ENCODE results near the gene SNCG.

DNA sequence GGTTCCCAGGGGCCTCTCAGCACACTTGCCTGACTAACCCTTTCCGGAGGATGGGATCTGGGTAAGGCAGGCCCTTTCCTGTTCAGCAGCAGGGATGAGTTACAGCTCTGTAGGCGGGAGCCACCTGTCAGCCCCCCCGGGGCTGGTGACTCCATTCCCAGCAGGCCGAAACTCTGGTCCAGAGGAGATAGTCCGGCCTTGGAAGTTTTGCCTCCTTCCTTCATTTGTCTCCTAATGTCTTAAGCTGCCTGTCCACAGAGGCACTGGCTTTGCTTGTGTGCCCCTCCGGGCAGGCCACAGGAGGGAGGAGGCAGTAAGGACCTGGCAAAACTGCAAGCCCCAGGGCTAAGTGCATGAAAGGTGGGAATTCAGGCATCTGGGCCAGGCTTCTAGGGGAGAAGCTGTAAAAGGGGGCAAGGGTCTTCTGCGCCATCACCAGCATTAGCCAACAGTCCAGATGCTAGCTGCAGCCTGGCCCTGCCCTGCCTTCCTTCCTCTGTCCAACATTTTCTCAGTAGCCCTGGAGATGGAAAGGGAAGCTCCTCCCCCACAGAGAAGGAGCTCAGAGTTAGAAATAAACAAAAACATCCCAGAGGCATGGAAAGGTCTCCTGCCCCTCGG, 11.1 kb downstream of the SNCG start:
- TF ChIP-seq POLR2AphosphoS5 (IDR thresholded peaks at IDR 0.05; ENCODE audit: borderline replicate concordance, low read depth, low read length), result no peak
- no peak for TF ChIP-seq EZH2 (IDR thresholded peaks at IDR 0.05)
- TF ChIP-seq FOXP2 (optimal IDR thresholded peaks at IDR 0.05; ENCODE audit: control extremely low read depth, extremely low read length, insufficient read depth), result no peak
